Astrocyte (in vitro differentiated cells and primary cell): Measurements from ENCODE around the gene SLC6A5. TPM values are rescaled to one million over a fixed set of nuclear protein-coding genes. Genes with fewer than 3 reads are reported as not detected.

Source experiments
- DNase-seq: peaks from one replicate; pipeline ENCODE4 v3.0.0-alpha.2; 2010; ENCODE audit warnings: low read depth
- FAIRE-seq: peaks from 2 replicates; lab custom pipeline; 2011; peaks lifted over from hg19 to GRCh38; lab: Jason Lieb, UNC
- H2AFZ ChIP-seq: 2 replicates; pipeline ENCODE4 v1.6.0; 2012; ENCODE audit warnings: low read depth, low read length, inconsistent platforms
- H3K27ac ChIP-seq: 2 replicates; pipeline ENCODE4 v1.5.1; 2011; ENCODE audit warnings: low read depth, low read length, inconsistent platforms
- H3K27me3 ChIP-seq: 2 replicates; pipeline ENCODE4 v1.6.0; 2011; ENCODE audit warnings: low read length, inconsistent platforms; ENCODE audit not compliant: insufficient read depth
- H3K36me3 ChIP-seq: 2 replicates; pipeline ENCODE4 v1.5.1; 2011; ENCODE audit warnings: low read length, inconsistent platforms; ENCODE audit not compliant: insufficient read depth
- H3K4me1 ChIP-seq: 2 replicates; pipeline ENCODE4 v1.5.1; 2011; ENCODE audit warnings: low read length, inconsistent platforms; ENCODE audit not compliant: insufficient read depth
- H3K4me2 ChIP-seq: 2 replicates; pipeline ENCODE4 v1.6.0; 2012; ENCODE audit warnings: low read length, inconsistent platforms
- H3K4me3 ChIP-seq: 2 replicates; pipeline ENCODE4 v1.5.1; 2011; ENCODE audit warnings: low read depth, mild to moderate bottlenecking, low read length, inconsistent platforms; ENCODE audit not compliant: insufficient read depth
- H3K79me2 ChIP-seq: 2 replicates; pipeline ENCODE4 v1.6.0; 2012; ENCODE audit warnings: mild to moderate bottlenecking, low read length, inconsistent platforms; ENCODE audit not compliant: insufficient read depth
- H3K9ac ChIP-seq: 2 replicates; pipeline ENCODE4 v1.6.0; 2012; ENCODE audit warnings: mild to moderate bottlenecking, low read length, inconsistent platforms
- H3K9me3 ChIP-seq: 2 replicates; pipeline ENCODE4 v1.5.1; 2012; ENCODE audit warnings: low read depth, mild to moderate bottlenecking, low read length, inconsistent platforms; ENCODE audit not compliant: insufficient read depth
- H4K20me1 ChIP-seq: 2 replicates; pipeline ENCODE4 v1.6.0; 2012; ENCODE audit warnings: low read length, inconsistent platforms; ENCODE audit not compliant: insufficient read depth
- H3K27ac Mint-ChIP-seq: one replicate; pipeline ENCODE4 v1.8.0; 2021; ENCODE audit warnings: mild to moderate bottlenecking, mixed read lengths; ENCODE audit not compliant: unreplicated experiment
- H3K27me3 Mint-ChIP-seq: one replicate; pipeline ENCODE4 v1.8.0; 2021; ENCODE audit warnings: low read depth, mixed read lengths; ENCODE audit not compliant: unreplicated experiment
- H3K36me3 Mint-ChIP-seq: one replicate; pipeline ENCODE4 v1.8.0; 2021; ENCODE audit warnings: low read depth, mixed read lengths; ENCODE audit not compliant: unreplicated experiment
- H3K4me1 Mint-ChIP-seq: one replicate; pipeline ENCODE4 v1.8.0; 2021; ENCODE audit warnings: low read depth, mixed read lengths; ENCODE audit not compliant: unreplicated experiment
- H3K4me3 Mint-ChIP-seq: one replicate; pipeline ENCODE4 v1.8.0; 2021; ENCODE audit warnings: mild to moderate bottlenecking, moderate library complexity, mixed read lengths; ENCODE audit not compliant: unreplicated experiment
- H3K9me3 Mint-ChIP-seq: one replicate; pipeline ENCODE4 v1.8.0; 2021; ENCODE audit warnings: mild to moderate bottlenecking, mixed read lengths; ENCODE audit not compliant: unreplicated experiment
- EZH2 ChIP-seq: IDR thresholded peaks from 2 replicates; pipeline ENCODE4 v1.6.1; 2012; ENCODE audit warnings: mild to moderate bottlenecking, low read length, inconsistent platforms; ENCODE audit not compliant: insufficient read depth
- total RNA-seq: library from RNA; stranded (reverse); gene quantifications from 2 replicates; pipeline ENCODE4 v1.2.1, GENCODE V29; 2021
- TF ChIP-seq, protein P1 (sequence below): IDR thresholded peaks from 2 replicates; pipeline ENCODE4 v1.5.1; 2011; ENCODE audit warnings: low read depth, mild to moderate bottlenecking, inconsistent platforms, low read length, moderate library complexity; ENCODE audit not compliant: insufficient read depth

SLC6A5 gene
- total RNA-seq, 1 donor from 2014 or later: not detected

DNA sequence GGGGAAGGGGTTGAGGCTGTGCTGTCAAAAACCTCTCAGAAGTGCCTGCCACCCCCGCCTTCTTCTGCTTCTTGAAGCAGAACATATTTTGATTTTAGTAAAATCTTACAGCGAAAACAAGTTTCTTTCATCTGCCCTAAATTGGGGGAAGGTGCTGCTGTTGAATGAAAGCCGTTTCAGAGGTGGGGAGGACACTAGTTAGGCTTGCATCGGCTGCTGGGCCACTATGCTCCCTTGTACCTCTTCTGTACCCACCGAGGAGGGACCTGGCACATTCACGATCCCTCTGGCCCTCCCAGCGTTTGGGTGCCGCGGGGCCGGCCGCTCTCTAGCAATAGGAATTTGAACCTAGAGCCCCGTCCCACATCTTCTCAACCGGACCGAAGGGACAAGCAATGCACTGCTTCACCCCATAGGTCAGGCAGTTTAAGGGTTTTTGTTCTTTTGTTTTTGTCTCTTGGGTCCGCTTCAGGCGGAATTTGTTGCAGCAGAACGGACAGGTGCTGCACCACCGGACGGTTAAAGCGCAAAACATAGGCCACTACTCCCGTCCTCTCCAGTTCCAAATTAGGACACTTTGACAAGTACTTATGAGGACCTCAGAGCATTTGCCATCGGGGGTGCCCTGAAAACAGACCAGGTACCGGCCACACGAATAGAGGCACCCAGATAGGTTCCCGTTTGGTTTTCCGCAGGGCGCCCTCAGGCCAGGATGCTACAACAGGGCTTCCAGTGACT is 5.6 kb downstream of the SLC6A5 start:
- Histone ChIP-seq H3K9me3 (no peaks in the 10 kb centered on the region), H2AFZ (no peak overlapping the region), H3K27me3 (peaks cover 70% of the 10 kb centered on the region), H3K36me3 (no peaks in the 10 kb centered on the region), H3K4me2 (no peak overlapping the region), H3K4me1 (no peaks in the 10 kb centered on the region), H3K4me3 (no peak overlapping the region), H3K79me2 (no peaks in the 10 kb centered on the region), H3K27ac (no peak overlapping the region), H3K9ac (no peak overlapping the region), H4K20me1 (no peaks in the 10 kb centered on the region)
- Mint-ChIP-seq H3K27ac (no peak overlapping the region), H3K9me3 (peaks cover 3% of the 10 kb centered on the region), H3K36me3 (no peaks in the 10 kb centered on the region), H3K4me3 (no peak overlapping the region), H3K4me1 (peaks cover 1% of the 10 kb centered on the region), H3K27me3 (peaks cover 67% of the 10 kb centered on the region)
- FAIRE-seq: no peak
- peak; percentile 8 for TF ChIP-seq EZH2
- TF ChIP-seq, protein P1, sequence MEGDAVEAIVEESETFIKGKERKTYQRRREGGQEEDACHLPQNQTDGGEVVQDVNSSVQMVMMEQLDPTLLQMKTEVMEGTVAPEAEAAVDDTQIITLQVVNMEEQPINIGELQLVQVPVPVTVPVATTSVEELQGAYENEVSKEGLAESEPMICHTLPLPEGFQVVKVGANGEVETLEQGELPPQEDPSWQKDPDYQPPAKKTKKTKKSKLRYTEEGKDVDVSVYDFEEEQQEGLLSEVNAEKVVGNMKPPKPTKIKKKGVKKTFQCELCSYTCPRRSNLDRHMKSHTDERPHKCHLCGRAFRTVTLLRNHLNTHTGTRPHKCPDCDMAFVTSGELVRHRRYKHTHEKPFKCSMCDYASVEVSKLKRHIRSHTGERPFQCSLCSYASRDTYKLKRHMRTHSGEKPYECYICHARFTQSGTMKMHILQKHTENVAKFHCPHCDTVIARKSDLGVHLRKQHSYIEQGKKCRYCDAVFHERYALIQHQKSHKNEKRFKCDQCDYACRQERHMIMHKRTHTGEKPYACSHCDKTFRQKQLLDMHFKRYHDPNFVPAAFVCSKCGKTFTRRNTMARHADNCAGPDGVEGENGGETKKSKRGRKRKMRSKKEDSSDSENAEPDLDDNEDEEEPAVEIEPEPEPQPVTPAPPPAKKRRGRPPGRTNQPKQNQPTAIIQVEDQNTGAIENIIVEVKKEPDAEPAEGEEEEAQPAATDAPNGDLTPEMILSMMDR: no peak
- no peak for DNase-seq

DNA sequence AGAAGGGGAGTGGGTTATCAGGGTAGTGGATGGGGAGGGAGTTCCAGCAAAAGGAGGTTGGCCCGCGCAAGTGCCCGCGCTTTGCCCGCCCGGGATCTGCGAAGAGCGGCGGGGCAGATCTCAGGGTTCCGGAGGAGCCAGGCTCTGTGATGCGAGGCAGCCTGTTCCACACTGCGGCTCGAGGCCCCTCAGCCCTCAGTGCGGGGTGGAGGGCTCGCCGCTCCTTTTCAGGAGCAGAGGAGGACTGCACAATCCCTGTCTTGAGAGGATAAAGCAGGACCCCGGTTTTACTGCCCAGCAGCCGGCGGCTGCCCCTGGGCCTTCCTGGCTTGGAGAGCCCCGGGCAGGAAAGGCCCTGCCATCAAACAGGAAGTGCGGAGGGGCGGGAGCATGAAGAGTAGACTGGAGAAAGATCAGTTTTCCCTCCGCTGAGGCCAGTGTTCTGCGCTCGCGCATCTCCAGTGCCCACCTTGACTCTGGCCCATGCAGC is 6.2 kb downstream of the SLC6A5 start:
- Mint-ChIP-seq H3K27me3 (peaks cover 64% of the 10 kb centered on the region), H3K4me1 (peaks cover 2% of the 10 kb centered on the region), H3K27ac (no peak overlapping the region), H3K9me3 (peaks cover 3% of the 10 kb centered on the region), H3K36me3 (no peaks in the 10 kb centered on the region), H3K4me3 (no peak overlapping the region)
- no peaks in the 10 kb centered on the region for H3K4me1 ChIP-seq
- H3K27ac ChIP-seq: no peak overlapping the region
- no peaks in the 10 kb centered on the region for H3K36me3 ChIP-seq
- H3K79me2 ChIP-seq: no peaks in the 10 kb centered on the region
- H2AFZ ChIP-seq: no peak overlapping the region
- H3K4me2 ChIP-seq: no peak overlapping the region
- DNase-seq (no peak), FAIRE-seq (no peak)
- H3K9ac ChIP-seq: no peak overlapping the region
- TF ChIP-seq EZH2: peak; percentile 53
- TF ChIP-seq, protein P1: no peak
- peaks cover 64% of the 10 kb centered on the region for H3K27me3 ChIP-seq
- no peaks in the 10 kb centered on the region for H4K20me1 ChIP-seq
- H3K9me3 ChIP-seq: no peaks in the 10 kb centered on the region
- H3K4me3 ChIP-seq: no peak overlapping the region

DNA sequence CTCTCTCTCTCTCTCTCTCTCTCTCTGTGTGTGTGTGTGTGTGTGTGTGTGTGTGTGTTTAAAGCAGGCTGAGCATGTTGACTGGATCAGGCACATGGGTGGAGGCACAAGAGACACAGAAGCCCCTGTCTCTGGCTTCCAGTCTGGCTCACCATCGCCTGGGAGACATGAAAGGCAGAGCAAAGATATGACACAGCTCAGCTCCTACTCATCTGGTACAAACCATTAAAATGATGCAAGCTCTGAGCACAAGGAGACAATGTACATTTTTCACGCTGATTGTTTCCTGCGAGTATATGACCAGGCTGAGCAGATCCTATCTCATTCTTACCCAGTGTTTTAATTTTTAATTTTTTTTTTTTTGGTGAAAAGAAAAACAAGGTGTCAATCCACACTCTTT is 9.5 kb downstream of the SLC6A5 start:
- no peaks in the 10 kb centered on the region for H3K79me2 ChIP-seq
- H3K27ac Mint-ChIP-seq: no peak overlapping the region
- TF ChIP-seq, protein P1: no peak
- no peak for TF ChIP-seq EZH2
- peaks cover 33% of the 10 kb centered on the region for H3K27me3 ChIP-seq
- H3K9me3 Mint-ChIP-seq: peaks cover 3% of the 10 kb centered on the region
- H3K4me3 Mint-ChIP-seq: no peak overlapping the region
- no peaks in the 10 kb centered on the region for H3K36me3 ChIP-seq
- peaks cover 48% of the 10 kb centered on the region for H3K27me3 Mint-ChIP-seq
- no peaks in the 10 kb centered on the region for H3K4me1 ChIP-seq
- H4K20me1 ChIP-seq: no peaks in the 10 kb centered on the region
- peaks cover 2% of the 10 kb centered on the region for H3K4me1 Mint-ChIP-seq
- H3K4me3 ChIP-seq: no peak overlapping the region
- H3K9ac ChIP-seq: no peak overlapping the region
- H3K9me3 ChIP-seq: no peaks in the 10 kb centered on the region
- DNase-seq: no peak
- H3K36me3 Mint-ChIP-seq: no peaks in the 10 kb centered on the region
- FAIRE-seq: no peak
- H3K27ac ChIP-seq: no peak overlapping the region
- H3K4me2 ChIP-seq: no peak overlapping the region
- H2AFZ ChIP-seq: no peak overlapping the region
